H7 (cell line): ENCODE measurements around the gene B3GALNT2. TPM values are rescaled to one million over a fixed set of nuclear protein-coding genes. Genes with fewer than 3 reads are reported as not detected.
A peak's percentile ranks its signal among the peaks of the same experiment; 100 is the strongest.
"Not testable (repeated sequence)": the region's sequence is repeated elsewhere in the genome, so short reads cannot be mapped to it uniquely, and the experiment has no call there.

Source experiments
- DNase-seq: peaks from one replicate; pipeline ENCODE4 v3.0.0; 2012
- H3K27me3 ChIP-seq: 2 replicates; pipeline ENCODE4 v1.6.0; 2011; ENCODE audit warnings: mild to moderate bottlenecking, low read length; ENCODE audit not compliant: control insufficient read depth, insufficient read depth
- H3K36me3 ChIP-seq: replicated peaks from 2 replicates; pipeline ENCODE4 v1.5.1; 2011; ENCODE audit warnings: low read length; ENCODE audit not compliant: control insufficient read depth, insufficient read depth
- H3K4me3 ChIP-seq: 2 replicates; pipeline ENCODE4 v1.5.1; 2011; ENCODE audit warnings: low read depth, mild to moderate bottlenecking, control low read depth, low read length, moderate library complexity; ENCODE audit not compliant: insufficient read depth
- total RNA-seq: library from RNA; depleted of rRNA; stranded (reverse); fragments of >200 nt; shearing (Covaris generic); gene quantifications from 2 replicates; pipeline ENCODE4 v1.2.3, GENCODE V29; 2014; rRNA removed

The B3GALNT2 gene
- total RNA-seq, result 38.2 and 39.5 TPM in 2 replicates

- Histone ChIP-seq H3K36me3 (no peaks in the 10 kb centered on the region), H3K27me3 (no peaks in the 10 kb centered on the region), H3K4me3 (peak within 1 kb of the TSS; percentile 94)
- no peak for DNase-seq
Observed at GRCh38 chr1:235504122-235504493, at the start of gene B3GALNT2. Gene B3GALNT2 (minus strand): TSS chr1:235504452. CDS start chr1:235504252, 200 bp downstream.

GRCh38 chr1:235553112-235553551, 48.9 kb upstream of the B3GALNT2 start:
- DNase-seq, result no peak
- H3K4me3 ChIP-seq, result no peak overlapping the region
- H3K27me3 ChIP-seq, result no peaks in the 10 kb centered on the region
- H3K36me3 ChIP-seq, result no peaks in the 10 kb centered on the region

- Histone ChIP-seq H3K4me3 (no peak overlapping the region), H3K27me3 (no peaks in the 10 kb centered on the region), H3K36me3 (no peaks in the 10 kb centered on the region)
- DNase-seq, result no peak
Observed at GRCh38 chr1:235552146-235552716, 48.0 kb upstream of the B3GALNT2 start.

- no peak for DNase-seq
- Histone ChIP-seq H3K4me3 (no peak overlapping the region), H3K36me3 (no peaks in the 10 kb centered on the region), H3K27me3 (no peaks in the 10 kb centered on the region)
Observed at GRCh38 chr1:235549351-235550139, 45.3 kb upstream of the B3GALNT2 start.

- DNase-seq, result peak; percentile 51
- H3K27me3 ChIP-seq, H3K4me3 ChIP-seq, H3K36me3 ChIP-seq: not testable (repeated sequence)
Observed at GRCh38 chr1:235546369-235547155, 42.3 kb upstream of the B3GALNT2 start.

GRCh38 chr1:235545292-235545930, 41.2 kb upstream of the B3GALNT2 start:
- Histone ChIP-seq H3K27me3 (no peaks in the 10 kb centered on the region), H3K4me3 (no peak overlapping the region), H3K36me3 (no peaks in the 10 kb centered on the region)
- DNase-seq, result no peak

GRCh38 chr1:235542845-235543244, 38.6 kb upstream of the B3GALNT2 start:
- DNase-seq, H3K27me3 ChIP-seq, H3K4me3 ChIP-seq, H3K36me3 ChIP-seq: not testable (repeated sequence)

- no peaks in the 10 kb centered on the region for H3K36me3 ChIP-seq
- H3K27me3 ChIP-seq, result no peaks in the 10 kb centered on the region; the same call in 1 of the 2 replicates
- no peak overlapping the region for H3K4me3 ChIP-seq
- no peak for DNase-seq
Observed at GRCh38 chr1:235533476-235534168, 29.4 kb upstream of the B3GALNT2 start.

GRCh38 chr1:235532360-235532759, 28.1 kb upstream of the B3GALNT2 start:
- H3K4me3 ChIP-seq, result no peak overlapping the region
- DNase-seq, result no peak
- H3K36me3 ChIP-seq, result no peaks in the 10 kb centered on the region
- no peaks in the 10 kb centered on the region; the same call in 1 of the 2 replicates for H3K27me3 ChIP-seq

GRCh38 chr1:235527196-235527814, 23.1 kb upstream of the B3GALNT2 start:
- H3K36me3 ChIP-seq, result no peaks in the 10 kb centered on the region
- DNase-seq, result peak; percentile 36
- no peaks in the 10 kb centered on the region for H3K27me3 ChIP-seq
- no peak overlapping the region for H3K4me3 ChIP-seq

- Histone ChIP-seq H3K4me3 (no peak overlapping the region), H3K36me3 (no peaks in the 10 kb centered on the region), H3K27me3 (no peaks in the 10 kb centered on the region)
- no peak for DNase-seq
Observed at GRCh38 chr1:235525314-235525713, 21.1 kb upstream of the B3GALNT2 start.

GRCh38 chr1:235516862-235517446, 12.7 kb upstream of the B3GALNT2 start:
- no peak overlapping the region for H3K4me3 ChIP-seq
- H3K27me3 ChIP-seq, result no peaks in the 10 kb centered on the region
- DNase-seq, result peak; percentile 30
- no peaks in the 10 kb centered on the region for H3K36me3 ChIP-seq

GRCh38 chr1:235515844-235516512, 11.7 kb upstream of the B3GALNT2 start:
- Histone ChIP-seq H3K36me3 (no peaks in the 10 kb centered on the region), H3K4me3 (no peak overlapping the region), H3K27me3 (no peaks in the 10 kb centered on the region)
- no peak for DNase-seq
